ENCODE results near the gene CAMK1D. TPM values are rescaled to one million over a fixed set of nuclear protein-coding genes. Genes with fewer than 3 reads are reported as not detected.

The CAMK1D gene
- total and polyA plus RNA-seq, 10 of the 15 experiments (the other 5 are each of a cell fraction or from before 2014, with no cell fraction given) = 2.1 to 35.5 (median 14.7) TPM

- H4K20me1 ChIP-seq (ENCODE audit: control insufficient read depth, insufficient read depth) = no peaks in the 10 kb centered on the region
- 75% methylated on average over 7 of the region's 7 CpGs for WGBS (ENCODE audit: insufficient coverage, insufficient replicate concordance, low lambda C conversion rate, missing lambda C conversion rate)
- SMC1A ChIA-PET (ENCODE audit: uncharacterized antibody, unreplicated experiment) = interaction anchor here (1.2 to 1.6 kb wide), 4 partner anchors 9 to 401 kb away, joined by 3 to 7 read pairs (median 4); no protein-coding TSS in a partner anchor
- intact Hi-C loops (cut with micrococcal nuclease; ENCODE audit: unreplicated experiment) = no loop called here
- H3K4me3 ChIP-seq = no peak overlapping the region
- no peak for FAIRE-seq
- no peaks in the 10 kb centered on the region for H3K27me3 ChIP-seq (replicated peaks in 1 of 2; ENCODE audit: control insufficient read depth in 2 of 2, insufficient read depth in 2 of 2, low read length in 1 of 2)
- H3K4me2 ChIP-seq (ENCODE audit: control insufficient read depth, insufficient read depth) = no peak overlapping the region
- no peak for ATAC-seq
- H3K36me3 ChIP-seq (ENCODE audit: control insufficient read depth in 2 of 2, insufficient read depth in 2 of 2, low read length in 1 of 2) = no peaks in the 10 kb centered on the region
- H3K4me1 ChIP-seq (ENCODE audit: control insufficient read depth, insufficient read depth, low read length) = no peaks in the 10 kb centered on the region
- POLR2A ChIA-PET = interaction anchor here (0.9 kb wide), 1 partner anchor 13 kb away, joined by 3 read pairs; no protein-coding TSS in a partner anchor
- RAD21 ChIA-PET (ENCODE audit: unreplicated experiment) = interaction anchor here (1.2 kb wide), 1 partner anchor 9 kb away, joined by 4 read pairs; no protein-coding TSS in a partner anchor
- no peak overlapping the region for H3K9ac ChIP-seq (ENCODE audit: control insufficient read depth, insufficient read depth, low read length)
- CTCF ChIA-PET = interaction anchor here (1.1 to 2.3 kb wide), 3 partner anchors 9 to 451 kb away, joined by 3 to 12 read pairs (median 5); no protein-coding TSS in a partner anchor
- in situ Hi-C loops (cut with MboI) = no loop called here
- no peak overlapping the region for H3K27ac ChIP-seq (ENCODE audit: control insufficient read depth, insufficient read depth)
- DNase-seq (ENCODE audit: low read depth, low spot score) = no peak
- H2AFZ ChIP-seq (ENCODE audit: control insufficient read depth, low read depth, low read length) = no peak overlapping the region
- H3K9me3 ChIP-seq (replicated peaks; ENCODE audit: control insufficient read depth, insufficient read depth, low read length) = no peaks in the 10 kb centered on the region; the same call in 2 of the 3 replicates
- H3K79me2 ChIP-seq (ENCODE audit: control insufficient read depth, insufficient read depth, low read length) = no peaks in the 10 kb centered on the region
- no TSS peak for BruUV-seq (replicated peaks)
- TF ChIP-seq BRCA1 (IDR thresholded peaks at IDR 0.05; ENCODE audit: low read depth, low read length) = no peak
- no peak for TF ChIP-seq RBBP5 (conservative IDR thresholded peaks at IDR 0.05)
- TF ChIP-seq FOS (IDR thresholded peaks at IDR 0.05; ENCODE audit: borderline replicate concordance, extremely low read depth, insufficient read length) = no peak
- no peak for TF ChIP-seq IRF3 (IDR thresholded peaks at IDR 0.05)
- TF ChIP-seq KDM1A (IDR thresholded peaks at IDR 0.05; ENCODE audit: borderline replicate concordance) = no peak
- no peak for TF ChIP-seq ZNF274 (IDR thresholded peaks at IDR 0.05; ENCODE audit: insufficient read depth, insufficient read length)
- TF ChIP-seq ETV6 (conservative IDR thresholded peaks at IDR 0.05 in 1 of 2, IDR thresholded peaks at IDR 0.05 in 1 of 2; ENCODE audit: borderline replicate concordance in 1 of 2, low read depth in 1 of 2) = no peak
- TF ChIP-seq HCFC1 (IDR thresholded peaks at IDR 0.05; ENCODE audit: low read length) = no peak
- no peak for TF ChIP-seq ZBTB33 (IDR thresholded peaks at IDR 0.05)
- TF ChIP-seq ESRRA (IDR thresholded peaks at IDR 0.05; ENCODE audit: low read length) = no peak
- no peak for TF ChIP-seq RAD51 (IDR thresholded peaks at IDR 0.05)
- no peak for TF ChIP-seq ATF3 (IDR thresholded peaks at IDR 0.05; ENCODE audit: borderline replicate concordance, extremely low read depth, low read depth, low read length)
- TF ChIP-seq ELK1 (IDR thresholded peaks at IDR 0.05; ENCODE audit: low read depth, low read length) = no peak
- no peak for TF ChIP-seq HSF1 (IDR thresholded peaks at IDR 0.05; ENCODE audit: low read depth, low read length)
- TF ChIP-seq MTA2 (IDR thresholded peaks at IDR 0.05; ENCODE audit: low read depth) = no peak
- TF ChIP-seq ZBED1 (IDR thresholded peaks at IDR 0.05; ENCODE audit: borderline replicate concordance) = no peak
Observed at GRCh38 chr10:12665501-12665900, 316.2 kb downstream of the CAMK1D start.

Measured in GM12878 (cell line).